Measurements from ENCODE around the gene PPIL1. TPM values are rescaled to one million over a fixed set of nuclear protein-coding genes. Genes with fewer than 3 reads are reported as not detected.
A peak's percentile ranks its signal among the peaks of the same experiment; 100 is the strongest.

The PPIL1 gene
- total and polyA plus RNA-seq, 8 donors: 0.87 to 33.7 (median 17.1) TPM; not detected in 1

GRCh38 chr6:36823421-36824096, 51.0 kb downstream of the PPIL1 start:
- peaks cover 0 to 12% (median 3%) of the 10 kb centered on the region in 4 donors for H3K4me1 ChIP-seq
- no peak for DNase-seq
- no peaks in the 10 kb centered on the region for H3K36me3 ChIP-seq
- TF ChIP-seq CTCF (IDR thresholded peaks at IDR 0.05) (no peak), POLR2AphosphoS5 (IDR thresholded peaks at IDR 0.05) (no peak), POLR2A (IDR thresholded peaks at IDR 0.05) (no peak), EP300 (IDR thresholded peaks at IDR 0.05) (no peak)
- no peak overlapping the region for H3K4me3 ChIP-seq
- WGBS, 5 donors: 86 to 93% (median 88%) methylated on average over 12 of the region's 12 CpGs
- no peaks in the 10 kb centered on the region for H3K9me3 ChIP-seq
- H3K27me3 ChIP-seq: no peaks in the 10 kb centered on the region
- peak overlapping the region in 4 of 5 donors; percentile 14 to 48 (median 30) for H3K27ac ChIP-seq
- intact Hi-C loops (cut with DNase I; ENCODE audit: low total_unique reads): no loop called here

- Histone ChIP-seq H3K9me3 (no peaks in the 10 kb centered on the region), H3K4me3 (no peak overlapping the region), H3K27ac (peak overlapping the region in 3 of 5 donors; percentile 41 to 48 (median 48)), H3K4me1 (peaks cover 0 to 12% (median 3%) of the 10 kb centered on the region in 4 donors), H3K27me3 (no peaks in the 10 kb centered on the region), H3K36me3 (no peaks in the 10 kb centered on the region)
- DNase-seq: peak in 1 of 2 donors; percentile 50
- TF ChIP-seq POLR2AphosphoS5 (IDR thresholded peaks at IDR 0.05) (peak in 1 of 3 donors; percentile 12), CTCF (IDR thresholded peaks at IDR 0.05) (no peak)
- intact Hi-C loops (cut with DNase I; ENCODE audit: low total_unique reads): no loop called here
- 75 to 79% (median 78%) methylated on average over 19 of the region's 19 CpGs for WGBS, 5 donors
These were observed 51.9 kb downstream of the PPIL1 start for GRCh38 chr6:36822506-36823269.

GRCh38 chr6:36821581-36822335, 52.8 kb downstream of the PPIL1 start:
- WGBS, 5 donors: 81 to 90% (median 85%) methylated on average over 14 of the region's 14 CpGs

More at GRCh38 chr6:36821581-36822335, 52.8 kb downstream of the PPIL1 start:
- H3K36me3 ChIP-seq: no peaks in the 10 kb centered on the region
- peaks cover 0 to 4% (median 0%) of the 10 kb centered on the region in 4 donors for H3K4me1 ChIP-seq
- intact Hi-C loops (cut with DNase I; ENCODE audit: low total_unique reads): no loop called here
- H3K9me3 ChIP-seq: no peaks in the 10 kb centered on the region
- TF ChIP-seq EP300 (IDR thresholded peaks at IDR 0.05): no peak
- TF ChIP-seq POLR2AphosphoS5 (IDR thresholded peaks at IDR 0.05): no peak
- no peak for TF ChIP-seq CTCF (IDR thresholded peaks at IDR 0.05)
- TF ChIP-seq POLR2A (IDR thresholded peaks at IDR 0.05): no peak
- no peak for DNase-seq
- no peak overlapping the region for H3K4me3 ChIP-seq
- peak overlapping the region in 2 of 5 donors; percentile 48 for H3K27ac ChIP-seq
- no peaks in the 10 kb centered on the region for H3K27me3 ChIP-seq

Data from stomach (tissue), 9 donors.